Cardiac fibroblast (primary cell): Measurements from ENCODE around the gene MPPE1.
"Not testable (repeated sequence)": the region's sequence is repeated elsewhere in the genome, so short reads cannot be mapped to it uniquely, and the experiment has no call there.

Experiments used
- DNase-seq, 2 donors: peaks; one replicate each; pipeline versions ENCODE4 v3.0.0 to v3.0.0-alpha.2; 2010; ENCODE audit warnings: low read depth in 2 of 2
- H3K4me3 ChIP-seq, 2 donors: replicated peaks in 1 of 2; 1 replicate in 1 of 2; 2 replicates in 1 of 2; pipeline ENCODE4 v1.5.1; 2011; ENCODE audit warnings: low read depth in 2 of 2, low read length in 2 of 2, mild to moderate bottlenecking in 2 of 2, moderate library complexity in 1 of 2
- TF ChIP-seq, protein P1 (sequence below): IDR thresholded peaks from one replicate; pipeline ENCODE4 v1.5.1; 2011; ENCODE audit warnings: low read depth, mild to moderate bottlenecking, low read length, inconsistent platforms

Gene MPPE1

DNA sequence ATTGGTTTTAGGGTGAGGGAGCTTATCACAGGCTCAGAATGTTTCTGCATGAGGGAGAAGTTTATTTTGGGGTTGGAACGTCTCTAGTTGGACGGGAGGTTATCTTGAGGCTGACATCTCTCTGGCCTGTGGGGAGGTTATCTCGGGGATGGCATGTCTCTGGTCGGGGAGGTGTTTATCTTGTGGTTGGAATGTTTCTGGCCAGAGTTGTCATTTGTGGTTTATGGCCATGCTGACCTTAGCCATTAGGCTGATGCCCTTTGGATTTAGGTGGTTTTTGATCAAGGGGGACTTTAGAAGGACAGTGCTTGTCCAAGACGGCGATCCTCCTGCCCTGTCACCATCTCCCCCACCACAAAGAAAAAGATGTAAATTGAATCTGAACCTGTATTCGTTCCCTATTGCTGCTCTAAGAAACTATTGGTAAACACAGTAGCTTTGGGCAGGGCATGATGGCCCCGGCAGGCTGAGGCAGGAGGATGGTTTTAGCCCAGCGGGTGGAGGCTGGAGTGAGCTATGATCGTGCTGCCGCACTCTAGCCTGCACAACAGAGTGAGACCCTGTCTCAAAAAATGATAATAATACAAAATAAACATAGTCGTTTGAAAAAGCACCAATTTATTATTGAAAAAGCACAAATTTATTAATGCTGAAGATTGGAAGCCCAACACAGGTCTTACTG, 17.8 kb upstream of the MPPE1 start:
- H3K4me3 ChIP-seq = no peak overlapping the region
- DNase-seq = no peak
- TF ChIP-seq, protein P1, sequence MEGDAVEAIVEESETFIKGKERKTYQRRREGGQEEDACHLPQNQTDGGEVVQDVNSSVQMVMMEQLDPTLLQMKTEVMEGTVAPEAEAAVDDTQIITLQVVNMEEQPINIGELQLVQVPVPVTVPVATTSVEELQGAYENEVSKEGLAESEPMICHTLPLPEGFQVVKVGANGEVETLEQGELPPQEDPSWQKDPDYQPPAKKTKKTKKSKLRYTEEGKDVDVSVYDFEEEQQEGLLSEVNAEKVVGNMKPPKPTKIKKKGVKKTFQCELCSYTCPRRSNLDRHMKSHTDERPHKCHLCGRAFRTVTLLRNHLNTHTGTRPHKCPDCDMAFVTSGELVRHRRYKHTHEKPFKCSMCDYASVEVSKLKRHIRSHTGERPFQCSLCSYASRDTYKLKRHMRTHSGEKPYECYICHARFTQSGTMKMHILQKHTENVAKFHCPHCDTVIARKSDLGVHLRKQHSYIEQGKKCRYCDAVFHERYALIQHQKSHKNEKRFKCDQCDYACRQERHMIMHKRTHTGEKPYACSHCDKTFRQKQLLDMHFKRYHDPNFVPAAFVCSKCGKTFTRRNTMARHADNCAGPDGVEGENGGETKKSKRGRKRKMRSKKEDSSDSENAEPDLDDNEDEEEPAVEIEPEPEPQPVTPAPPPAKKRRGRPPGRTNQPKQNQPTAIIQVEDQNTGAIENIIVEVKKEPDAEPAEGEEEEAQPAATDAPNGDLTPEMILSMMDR = no peak

DNA sequence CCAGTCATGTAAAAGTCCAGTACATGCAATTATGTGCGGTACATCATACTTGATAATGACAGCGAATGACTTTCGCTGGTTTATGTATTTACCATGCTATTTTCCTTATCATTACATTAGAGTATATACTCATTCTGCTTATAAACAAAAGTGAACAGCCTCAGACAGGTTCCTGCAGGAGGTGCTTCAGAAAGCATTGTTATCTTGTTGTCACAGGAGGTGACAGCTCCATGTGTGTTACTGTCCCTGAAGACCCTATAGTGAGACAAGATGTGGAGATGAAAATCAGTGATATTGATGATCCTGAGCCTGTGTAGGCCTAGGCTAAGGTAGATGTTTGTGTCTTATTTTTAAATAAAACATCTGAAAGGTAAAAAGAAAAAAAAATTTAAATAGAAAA, 15.3 kb upstream of the MPPE1 start:
- TF ChIP-seq, protein P1 = no peak
- DNase-seq = no peak

DNA sequence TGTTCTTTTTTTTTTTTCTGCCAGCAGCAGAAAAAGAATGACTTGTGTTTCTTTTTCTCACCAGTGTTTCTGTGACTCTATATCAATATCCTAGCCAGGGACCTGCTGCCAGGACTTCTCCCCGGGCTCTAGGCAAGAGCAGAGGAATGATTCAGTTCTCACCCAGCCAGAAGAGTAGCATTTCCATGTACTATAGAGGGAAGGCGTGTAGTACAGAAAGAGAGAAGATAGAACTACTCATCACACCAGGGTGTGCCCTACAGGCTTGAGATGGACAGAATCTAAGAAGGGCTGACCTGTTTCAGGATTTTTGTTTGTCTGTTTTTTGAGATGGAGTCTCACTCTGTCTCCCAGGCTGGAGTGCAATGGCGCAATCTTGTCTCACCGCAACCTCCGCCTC, 11.4 kb upstream of the MPPE1 start:
- not testable (repeated sequence) for DNase-seq, H3K4me3 ChIP-seq

More for the DNA sequence above, 15.3 kb upstream of the MPPE1 start:
- no peak overlapping the region for H3K4me3 ChIP-seq

DNA sequence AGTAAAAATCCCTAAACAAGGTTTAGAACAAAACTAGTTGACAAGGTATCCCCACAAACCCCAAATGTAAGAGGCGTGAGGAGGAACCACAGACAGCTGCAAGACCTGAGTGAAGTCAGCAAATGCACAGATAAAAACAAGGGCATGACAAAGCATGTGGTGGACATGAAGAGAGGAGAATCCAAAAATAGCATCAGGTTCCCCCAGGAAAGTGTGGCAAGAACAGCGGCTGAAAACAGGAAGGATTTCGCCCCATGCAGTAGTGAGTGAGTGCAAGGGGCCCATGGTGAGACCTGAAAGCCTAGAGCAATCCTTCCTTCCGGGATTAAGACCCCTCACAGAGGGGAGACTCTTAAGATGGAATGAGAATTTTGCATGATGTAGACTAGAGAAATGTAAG, 8.8 kb upstream of the MPPE1 start:
- not testable (repeated sequence) for H3K4me3 ChIP-seq, DNase-seq

DNA sequence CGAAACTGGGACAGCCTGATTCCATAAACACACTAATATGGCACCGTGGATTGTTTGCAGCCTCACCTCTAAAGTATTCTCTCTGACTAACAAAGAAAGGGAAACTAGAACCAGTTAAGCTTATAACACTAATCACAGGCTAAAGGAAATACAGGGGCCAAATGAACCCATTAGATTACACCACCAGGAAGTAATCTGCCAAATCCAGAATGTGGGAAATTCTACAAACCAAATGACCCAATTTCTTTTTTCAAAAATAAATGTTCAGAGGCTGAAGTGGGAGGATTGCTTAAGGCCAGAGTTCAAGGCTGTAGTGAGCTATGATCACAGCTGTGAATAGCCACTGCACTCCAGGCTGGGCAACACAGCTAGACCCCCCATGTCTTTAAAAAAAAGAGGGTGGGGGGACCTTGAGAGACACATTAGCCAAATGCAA, 1.5 kb upstream of the MPPE1 start:
- TF ChIP-seq, protein P1 = no peak
- no peak overlapping the region for H3K4me3 ChIP-seq
- DNase-seq = peak; percentile 45 to 51

DNA sequence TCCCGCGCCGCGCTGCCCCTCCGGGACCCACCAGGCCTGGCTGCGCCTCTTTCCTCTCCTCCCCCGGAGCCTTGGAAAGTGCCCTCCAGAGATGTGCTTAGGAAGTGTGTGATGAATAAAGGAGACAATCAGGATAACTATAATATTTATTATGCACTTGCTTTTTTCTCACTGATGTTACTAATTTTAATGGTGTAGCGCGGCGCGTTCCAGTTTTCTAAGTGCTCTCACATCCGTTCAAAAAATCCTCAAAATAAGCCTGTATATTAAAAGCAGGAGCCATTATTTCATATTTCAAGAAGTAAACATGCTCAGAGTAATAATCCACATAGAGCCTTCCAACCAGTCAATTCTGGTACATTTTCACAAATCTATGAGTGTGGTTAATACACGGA, 941 bp upstream of the MPPE1 start:
- peak overlapping the region; percentile 74 to 75 for H3K4me3 ChIP-seq
- DNase-seq = peak in 1 of 2 donors; percentile 52
- TF ChIP-seq, protein P1 = no peak

DNA sequence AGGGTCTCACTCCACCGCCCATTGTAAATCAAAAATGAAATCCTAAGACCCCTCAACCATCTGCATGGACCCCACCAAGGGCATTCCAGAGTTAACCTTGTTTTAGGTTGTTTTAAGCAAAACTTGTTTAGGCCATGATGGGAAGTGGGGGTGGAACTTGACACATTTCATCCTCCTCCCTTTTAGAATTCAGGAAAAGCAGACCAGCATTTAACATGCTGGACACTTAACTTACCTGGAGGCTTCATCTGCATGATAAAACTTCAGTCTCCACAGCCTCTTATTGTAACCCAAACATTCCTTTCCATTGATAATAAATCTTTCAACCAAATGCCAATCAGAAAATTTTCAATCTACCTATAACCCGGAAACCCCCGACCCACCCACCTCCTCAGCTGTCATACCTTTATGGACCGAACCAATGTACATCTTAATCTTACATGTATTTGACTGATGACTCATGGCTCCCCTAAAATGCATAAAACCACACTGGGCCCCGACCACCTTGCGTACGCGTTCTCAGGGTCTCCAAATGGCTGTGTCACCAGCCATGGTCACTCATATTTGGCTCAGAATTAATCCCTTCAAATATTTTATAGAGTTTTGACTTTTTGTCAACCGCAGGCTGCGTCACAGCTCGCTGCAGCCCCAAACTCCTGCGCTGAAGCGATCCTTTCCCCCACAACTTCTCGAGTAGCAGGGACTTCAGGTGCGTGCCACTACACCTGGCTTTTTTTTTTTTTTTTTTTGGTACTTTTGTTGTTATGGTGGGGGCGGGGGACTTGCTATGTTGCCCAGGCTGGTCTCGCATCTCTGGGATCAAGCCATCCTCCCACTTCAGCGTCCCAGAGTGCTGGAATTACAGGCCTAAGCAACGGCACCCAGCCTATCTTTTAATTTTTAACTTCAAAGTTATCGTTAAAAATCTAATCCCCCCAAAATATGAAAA, 917 bp downstream of the MPPE1 start:
- peak overlapping the region; percentile 74 to 75 for H3K4me3 ChIP-seq
- DNase-seq = peak in 1 of 2 donors; percentile 24
- TF ChIP-seq, protein P1 = no peak
